ENCODE results near the gene RAB2B.

DNA sequence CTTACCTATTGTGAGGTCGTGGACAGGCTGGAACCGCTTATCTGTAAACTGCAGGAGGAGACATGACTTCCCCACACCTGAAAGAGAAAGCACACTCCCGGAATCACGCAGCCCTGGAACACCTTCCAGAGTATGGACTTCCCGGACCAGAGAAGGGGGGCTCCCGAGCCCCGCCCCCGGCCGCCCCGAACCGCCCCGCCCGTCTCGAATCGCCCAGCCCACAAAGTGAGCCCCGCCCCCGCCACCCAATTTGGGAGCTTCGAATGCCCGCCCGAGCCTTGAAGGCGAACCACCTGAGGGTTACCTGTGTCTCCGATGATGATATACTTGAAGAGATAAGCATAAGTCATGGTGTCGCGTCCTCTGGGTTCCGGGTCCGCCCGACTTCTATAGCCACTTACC lies 235 bp downstream of the RAB2B start:
- TF ChIP-seq POLR2A (IDR thresholded peaks at IDR 0.05): no peak
- TF ChIP-seq, protein P1, sequence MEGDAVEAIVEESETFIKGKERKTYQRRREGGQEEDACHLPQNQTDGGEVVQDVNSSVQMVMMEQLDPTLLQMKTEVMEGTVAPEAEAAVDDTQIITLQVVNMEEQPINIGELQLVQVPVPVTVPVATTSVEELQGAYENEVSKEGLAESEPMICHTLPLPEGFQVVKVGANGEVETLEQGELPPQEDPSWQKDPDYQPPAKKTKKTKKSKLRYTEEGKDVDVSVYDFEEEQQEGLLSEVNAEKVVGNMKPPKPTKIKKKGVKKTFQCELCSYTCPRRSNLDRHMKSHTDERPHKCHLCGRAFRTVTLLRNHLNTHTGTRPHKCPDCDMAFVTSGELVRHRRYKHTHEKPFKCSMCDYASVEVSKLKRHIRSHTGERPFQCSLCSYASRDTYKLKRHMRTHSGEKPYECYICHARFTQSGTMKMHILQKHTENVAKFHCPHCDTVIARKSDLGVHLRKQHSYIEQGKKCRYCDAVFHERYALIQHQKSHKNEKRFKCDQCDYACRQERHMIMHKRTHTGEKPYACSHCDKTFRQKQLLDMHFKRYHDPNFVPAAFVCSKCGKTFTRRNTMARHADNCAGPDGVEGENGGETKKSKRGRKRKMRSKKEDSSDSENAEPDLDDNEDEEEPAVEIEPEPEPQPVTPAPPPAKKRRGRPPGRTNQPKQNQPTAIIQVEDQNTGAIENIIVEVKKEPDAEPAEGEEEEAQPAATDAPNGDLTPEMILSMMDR (IDR thresholded peaks at IDR 0.05): no peak
- TF ChIP-seq POLR2AphosphoS5 (IDR thresholded peaks at IDR 0.05; ENCODE audit: insufficient read depth in 1 of 2, low read depth in 1 of 2): no peak
